ENCODE results near the gene CYP4F3.
A peak's percentile ranks its signal among the peaks of the same experiment; 100 is the strongest.
"Not testable (repeated sequence)": the region's sequence is repeated elsewhere in the genome, so short reads cannot be mapped to it uniquely, and the experiment has no call there.

Gene CYP4F3

DNA sequence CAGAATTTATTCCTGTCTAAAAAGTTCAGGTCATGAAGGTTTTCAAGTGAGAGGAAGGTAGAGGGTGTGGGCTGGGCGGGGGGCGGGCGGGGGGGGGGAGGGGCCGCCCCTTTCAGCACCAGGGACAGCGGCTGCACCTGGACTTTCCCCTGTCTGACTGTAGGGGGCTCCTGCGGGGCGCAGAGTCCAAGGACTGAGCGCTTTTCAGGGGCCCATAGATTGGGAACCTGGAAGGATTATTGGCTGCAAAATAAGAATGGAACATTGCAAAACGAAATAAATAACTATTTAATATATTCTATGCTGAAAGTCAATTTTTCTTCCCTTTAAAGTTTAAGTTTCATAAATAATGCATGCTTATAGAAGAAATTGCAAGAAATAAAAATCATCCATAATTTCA is 8.9 kb upstream of the CYP4F3 start:
- DNase-seq: peak; percentile 20

GRCh38 chr19:15633082-15633835 is 7.4 kb upstream of the CYP4F3 start:
- no peak for DNase-seq

GRCh38 chr19:15634105-15634504 is 6.6 kb upstream of the CYP4F3 start:
- no peak for DNase-seq

- no peak for DNase-seq
Observed at GRCh38 chr19:15635016-15635805, 5.5 kb upstream of the CYP4F3 start.

- DNase-seq: no peak
Observed at GRCh38 chr19:15636026-15636425, 4.7 kb upstream of the CYP4F3 start.

DNA sequence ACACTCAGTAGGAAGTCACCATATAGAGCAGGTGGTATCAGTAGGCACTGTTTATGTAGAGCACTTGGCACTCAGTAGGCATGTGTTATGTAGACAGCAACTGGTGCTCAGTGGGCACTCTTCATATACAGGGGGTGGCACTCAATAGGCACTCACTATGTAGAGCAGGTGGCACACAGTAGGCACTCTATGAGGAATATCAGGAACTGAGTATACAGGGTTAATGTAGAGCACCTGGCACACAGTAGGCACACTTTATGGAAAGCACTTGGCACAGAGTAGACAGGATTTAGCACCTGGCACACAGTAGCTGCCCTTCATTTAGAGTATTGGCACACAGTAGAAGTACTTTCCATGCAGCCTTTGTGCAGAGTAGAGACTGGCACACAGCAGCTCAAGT is 1.1 kb upstream of the CYP4F3 start:
- no peak for DNase-seq

DNA sequence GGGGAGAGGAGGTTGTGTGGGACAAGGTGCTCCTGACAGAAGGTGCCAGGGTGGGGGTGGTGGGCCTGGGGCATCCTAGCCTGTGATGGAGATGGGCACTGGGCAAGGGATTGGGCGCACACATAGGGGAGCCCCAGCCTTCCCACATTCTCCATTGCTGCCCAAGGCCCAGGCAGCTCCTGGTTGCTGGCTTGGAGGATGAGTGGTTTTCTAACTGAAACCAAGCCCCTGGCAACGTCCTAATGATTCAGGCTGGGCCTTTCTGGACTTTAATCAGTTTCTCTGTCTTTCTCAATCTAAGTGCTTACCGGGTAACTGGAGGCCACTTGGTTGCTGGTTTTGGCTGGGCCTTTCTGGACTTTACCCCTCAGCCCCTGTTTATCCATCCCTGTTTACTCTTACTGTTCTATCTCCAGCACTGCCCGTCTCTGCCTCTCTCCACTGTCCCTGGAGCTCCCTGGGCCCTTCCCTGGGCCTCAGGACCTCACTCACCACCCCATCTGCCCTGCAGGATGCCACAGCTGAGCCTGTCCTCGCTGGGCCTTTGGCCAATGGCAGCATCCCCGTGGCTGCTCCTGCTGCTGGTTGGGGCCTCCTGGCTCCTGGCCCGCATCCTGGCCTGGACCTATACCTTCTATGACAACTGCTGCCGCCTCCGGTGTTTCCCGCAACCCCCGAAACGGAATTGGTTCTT is 354 bp downstream of the CYP4F3 start:
- no peak for DNase-seq

- DNase-seq: peak in 1 of 2 donors; percentile 24
Observed at GRCh38 chr19:15641901-15642491, 1.3 kb downstream of the CYP4F3 start.

- no peak for DNase-seq
Observed at GRCh38 chr19:15642807-15643206, 2.1 kb downstream of the CYP4F3 start.

DNA sequence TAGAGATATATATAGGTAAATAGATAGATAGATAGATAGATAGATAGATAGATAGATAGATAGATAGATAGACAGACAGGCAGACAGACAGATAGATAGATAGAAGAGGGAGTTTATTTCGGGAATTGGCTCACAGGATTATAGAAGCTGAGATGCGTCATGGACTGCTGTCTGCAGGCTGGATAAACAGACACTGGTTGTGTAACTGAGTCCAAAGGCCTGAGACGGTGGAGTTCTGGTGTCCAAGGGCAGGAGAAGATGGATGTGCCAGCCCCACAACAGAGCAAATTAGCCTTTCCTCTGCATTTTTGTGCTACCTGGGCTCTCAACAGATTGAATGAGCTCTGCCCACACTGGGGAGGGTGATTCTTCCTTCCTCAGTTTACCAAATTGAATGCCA is 2.7 kb downstream of the CYP4F3 start:
- no peak for DNase-seq

DNA sequence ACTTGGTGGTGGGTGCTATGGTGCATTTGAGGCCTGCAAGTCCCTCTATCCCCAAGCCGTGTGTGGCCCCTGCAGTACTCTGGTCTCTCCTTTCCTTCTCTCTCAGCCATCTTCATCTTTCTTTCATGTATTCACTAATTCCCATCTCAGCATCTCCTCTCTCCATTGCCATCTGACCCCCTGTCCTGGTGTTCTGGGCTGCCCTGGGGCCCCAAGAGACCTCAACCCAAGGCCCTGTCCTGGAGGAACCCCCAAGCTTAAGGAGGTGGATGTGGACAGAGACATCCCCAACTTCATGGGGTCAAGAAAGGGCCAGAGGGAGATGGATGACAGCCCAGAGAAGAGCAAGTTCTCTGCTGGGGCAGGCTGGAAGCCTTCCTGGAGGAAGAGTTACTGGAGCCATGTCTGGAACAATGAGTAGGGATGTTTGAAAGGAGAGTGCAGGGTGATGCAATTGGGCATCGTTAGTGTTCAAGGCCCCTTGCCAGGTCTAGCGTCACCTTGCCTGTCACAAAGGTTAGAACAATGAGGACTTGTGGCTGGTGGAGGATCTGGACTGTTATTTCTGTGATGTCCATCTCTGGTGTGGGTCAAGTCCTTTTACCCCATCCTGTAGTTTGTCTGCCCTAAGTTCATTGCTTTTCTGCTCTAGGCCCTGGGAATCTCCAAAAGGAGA is 3.5 kb downstream of the CYP4F3 start:
- no peak for DNase-seq

DNA sequence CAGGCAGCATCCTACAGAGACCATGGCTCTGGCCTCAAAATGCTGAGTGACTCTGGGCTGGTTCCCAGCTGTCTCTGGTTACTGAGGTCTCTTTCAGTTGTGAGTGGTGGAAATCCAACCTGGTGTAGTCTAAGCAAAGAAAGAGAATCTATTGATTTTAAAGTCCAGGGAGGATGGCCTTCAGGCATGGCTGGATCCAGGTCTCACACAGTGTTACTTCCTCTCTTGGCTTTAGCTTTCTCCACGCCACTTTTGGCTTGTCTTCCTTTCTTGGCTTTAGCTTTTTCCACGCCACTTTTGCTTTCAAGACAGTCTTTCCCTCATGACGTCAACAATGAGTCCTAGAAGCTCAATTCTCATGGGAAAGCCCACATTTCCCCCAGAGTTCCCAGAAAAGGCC is 4.1 kb downstream of the CYP4F3 start:
- no peak for DNase-seq

- DNase-seq: no peak
Observed at GRCh38 chr19:15649526-15649925, 8.8 kb downstream of the CYP4F3 start.

DNA sequence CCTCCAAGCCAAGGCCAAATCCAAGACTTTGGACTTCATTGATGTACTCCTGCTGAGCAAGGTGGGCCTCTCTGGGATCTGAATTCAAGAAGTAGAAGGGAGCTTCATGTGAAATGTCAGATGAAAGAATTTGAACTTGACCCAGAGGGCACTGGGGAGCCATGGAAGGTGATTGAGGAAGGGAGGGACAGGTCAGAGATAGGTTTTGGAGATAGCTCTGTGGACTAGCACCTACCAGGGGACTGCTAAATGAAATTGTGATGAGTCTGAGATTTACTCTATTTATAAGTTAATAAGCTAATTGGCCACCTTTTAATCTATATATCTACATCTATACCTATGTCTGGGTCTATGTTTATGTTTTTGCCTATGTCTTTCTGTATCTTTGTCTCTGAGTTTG is 9.4 kb downstream of the CYP4F3 start:
- not testable (repeated sequence) for DNase-seq

GRCh38 chr19:15651791-15652190 is 11.1 kb downstream of the CYP4F3 start:
- DNase-seq: no peak

DNA sequence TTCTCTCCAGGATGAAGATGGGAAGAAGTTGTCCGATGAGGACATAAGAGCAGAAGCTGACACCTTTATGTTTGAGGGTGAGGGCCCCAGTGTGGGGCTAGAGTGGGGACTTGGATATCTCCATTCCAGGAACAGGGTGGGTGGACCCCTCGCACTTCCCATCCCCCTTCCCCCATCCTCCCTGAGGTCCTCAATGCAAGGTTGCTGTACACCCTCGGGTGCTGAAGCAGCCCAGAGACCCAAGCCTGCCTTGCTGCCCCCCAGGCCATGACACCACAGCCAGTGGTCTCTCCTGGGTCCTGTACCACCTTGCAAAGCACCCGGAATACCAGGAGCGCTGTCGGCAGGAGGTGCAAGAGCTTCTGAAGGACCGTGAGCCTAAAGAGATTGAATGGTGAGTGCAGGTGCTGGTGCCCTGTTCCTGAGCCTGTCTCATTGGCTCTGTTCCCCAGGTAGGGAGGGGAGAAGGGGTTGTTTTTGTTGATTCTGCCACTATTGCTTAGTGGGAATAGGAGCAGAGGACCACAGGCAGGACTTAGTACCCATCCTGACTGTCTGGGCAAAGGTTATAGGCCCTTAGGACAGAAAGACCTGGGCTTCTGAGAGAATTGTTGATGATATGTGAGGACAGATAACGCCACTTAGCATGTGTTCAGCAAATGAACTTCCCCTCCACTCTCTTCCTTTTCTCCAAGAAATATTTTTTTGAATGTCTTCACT is 12.0 kb downstream of the CYP4F3 start:
- no peak for DNase-seq

DNA sequence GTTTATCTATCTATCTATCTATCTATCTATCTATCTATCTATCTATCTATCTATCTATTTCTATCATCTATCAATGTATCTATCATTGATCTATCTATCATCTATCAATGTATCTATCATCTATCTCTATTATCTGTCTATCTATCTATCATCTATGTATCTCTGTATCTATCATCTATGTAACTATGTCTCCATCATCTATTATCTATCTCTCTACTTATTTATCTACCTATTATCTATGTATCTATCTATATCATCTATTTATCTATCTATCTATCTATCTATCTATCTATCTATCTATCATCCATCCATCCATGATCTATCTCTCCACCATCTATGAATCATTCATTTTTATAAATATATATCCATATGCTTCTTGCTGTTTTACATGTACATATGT is 15.8 kb downstream of the CYP4F3 start:
- DNase-seq: no peak

DNA sequence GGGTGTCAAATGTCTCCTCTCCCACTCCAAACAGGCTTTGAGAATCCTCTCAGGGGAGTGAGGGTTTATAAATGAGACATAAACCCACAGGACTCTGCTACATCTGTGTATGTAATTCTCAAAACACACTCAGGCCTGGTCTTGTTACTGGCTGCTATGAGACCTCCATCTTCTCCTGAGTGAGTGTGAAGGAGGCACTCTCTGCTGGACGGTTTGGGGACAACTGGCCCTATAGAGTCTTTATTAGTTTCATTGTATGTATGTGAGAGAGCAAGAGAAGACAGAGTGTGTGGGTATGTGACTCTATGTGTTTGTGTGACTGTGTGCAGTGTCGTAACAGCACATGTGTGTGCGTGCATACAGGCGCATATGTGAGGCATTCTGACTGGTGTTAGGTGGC is 22.6 kb downstream of the CYP4F3 start:
- DNase-seq: no peak

DNA sequence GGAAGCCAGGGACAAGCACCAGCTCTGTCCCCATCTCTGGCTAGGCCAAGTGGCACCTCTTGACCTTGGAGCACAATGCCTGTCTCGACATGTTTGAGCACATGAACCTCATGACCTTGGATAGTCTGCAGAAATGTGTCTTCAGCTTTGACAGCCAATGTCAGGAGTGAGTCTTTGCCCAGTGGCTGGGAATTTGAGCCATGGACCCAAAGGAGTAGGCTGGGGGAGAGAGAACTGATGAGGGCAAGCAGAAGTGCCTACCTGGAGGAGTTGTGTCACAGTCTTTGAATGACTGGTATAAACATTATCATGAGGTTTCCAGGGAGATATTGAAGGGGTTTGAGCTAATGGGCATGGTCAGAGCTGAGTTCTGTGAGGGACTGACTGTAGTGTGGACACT is 25.5 kb downstream of the CYP4F3 start:
- DNase-seq: no peak

DNA sequence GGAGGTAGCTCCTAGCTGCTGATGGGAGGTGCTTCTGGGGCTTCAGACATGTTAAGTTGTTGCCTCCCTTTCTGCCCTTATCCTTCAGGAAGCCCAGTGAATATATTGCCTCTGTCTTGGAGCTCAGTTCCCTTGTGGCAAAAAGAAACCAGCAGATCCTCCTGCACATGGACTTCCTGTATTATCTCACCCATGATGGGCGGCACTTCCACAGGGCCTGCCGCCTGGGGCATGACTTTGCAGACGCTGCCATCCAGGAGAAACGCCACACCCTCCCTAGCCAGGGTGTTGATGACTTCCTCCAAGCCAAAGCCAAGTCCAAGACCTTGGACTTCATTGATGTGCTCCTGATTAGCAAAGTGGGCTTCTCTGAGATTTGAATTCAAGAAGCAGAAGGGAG is 26.2 kb downstream of the CYP4F3 start:
- DNase-seq: peak in 1 of 2 donors; percentile 25

DNA sequence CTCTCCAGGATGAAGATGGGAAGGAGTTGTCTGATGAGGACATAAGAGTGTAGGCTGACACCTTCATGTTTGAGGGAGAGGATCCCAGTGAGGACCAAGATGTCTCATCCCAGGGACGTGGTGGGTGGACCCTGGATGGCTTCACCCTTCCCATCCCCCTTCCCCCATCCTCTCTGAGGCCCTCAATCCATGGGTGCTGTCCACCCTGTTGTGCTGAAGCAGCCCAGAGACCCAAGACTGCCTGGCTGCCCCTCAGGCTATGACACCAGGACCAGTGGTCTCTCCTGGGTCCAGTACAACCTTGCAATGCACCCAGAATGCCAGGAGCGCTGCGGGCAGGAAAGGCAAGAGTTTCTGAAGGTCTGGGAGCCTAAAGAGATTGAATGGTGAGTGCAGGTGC is 28.7 kb downstream of the CYP4F3 start:
- DNase-seq: no peak

GRCh38 chr19:15669891-15670290 is 29.2 kb downstream of the CYP4F3 start:
- no peak for DNase-seq

All from CD4-positive, alpha-beta T cell treated with Interleukin-4 for 1 hour (primary cell).